ENCODE results near the gene SLC44A1. TPM values are rescaled to one million over a fixed set of nuclear protein-coding genes. Genes with fewer than 3 reads are reported as not detected.

SLC44A1 gene
- polyA plus RNA-seq, 10 donors: 15.2 to 22.2 (median 17.2) TPM

DNA sequence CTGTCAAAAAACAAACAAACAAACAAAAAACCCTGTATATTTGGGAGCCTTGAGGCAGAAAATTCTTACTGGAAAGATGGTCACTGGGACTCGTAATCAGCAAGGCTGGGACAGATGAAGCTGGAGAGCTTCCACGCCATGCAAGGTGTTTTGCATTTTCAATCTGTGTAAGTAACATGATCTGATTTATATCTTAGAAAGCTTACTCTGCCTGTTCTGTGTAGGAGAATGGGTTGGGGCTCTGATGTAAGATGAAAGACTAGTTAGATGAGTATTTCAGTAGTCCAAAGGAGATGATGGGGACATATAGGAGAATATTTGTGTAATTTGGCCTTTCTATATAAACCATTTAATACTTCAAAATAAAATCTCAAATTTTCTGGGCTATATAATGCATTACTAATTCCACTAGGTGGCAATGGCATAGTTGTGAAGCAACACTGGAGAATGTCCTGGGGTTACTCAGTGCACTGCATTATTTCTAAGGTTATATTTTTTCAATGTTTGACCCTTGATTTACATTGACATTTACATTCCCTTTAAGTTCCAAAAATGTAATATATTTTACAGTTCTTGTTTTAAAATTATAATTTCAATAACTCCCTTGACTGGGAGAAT is 181.5 kb downstream of the SLC44A1 start:
- DNase-seq: no peak

DNA sequence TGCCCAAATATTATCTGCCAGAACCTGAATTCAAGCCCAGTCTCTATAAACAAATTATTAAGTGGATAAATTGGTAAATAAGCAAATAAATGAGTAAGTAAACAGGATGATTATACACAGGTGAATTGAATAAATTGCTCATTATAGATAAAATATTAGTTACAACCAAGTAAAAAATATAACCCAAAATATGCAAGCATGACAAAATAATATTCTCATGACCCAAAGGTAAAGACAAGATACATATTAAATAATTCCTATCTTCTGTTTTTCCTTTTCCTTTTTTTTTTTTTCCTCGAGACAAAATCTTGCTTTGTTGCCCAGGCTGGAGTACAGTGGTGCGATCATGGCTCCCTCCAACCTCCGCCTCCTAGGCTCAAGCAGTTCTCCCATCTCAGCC is 182.2 kb downstream of the SLC44A1 start:
- DNase-seq: no peak

DNA sequence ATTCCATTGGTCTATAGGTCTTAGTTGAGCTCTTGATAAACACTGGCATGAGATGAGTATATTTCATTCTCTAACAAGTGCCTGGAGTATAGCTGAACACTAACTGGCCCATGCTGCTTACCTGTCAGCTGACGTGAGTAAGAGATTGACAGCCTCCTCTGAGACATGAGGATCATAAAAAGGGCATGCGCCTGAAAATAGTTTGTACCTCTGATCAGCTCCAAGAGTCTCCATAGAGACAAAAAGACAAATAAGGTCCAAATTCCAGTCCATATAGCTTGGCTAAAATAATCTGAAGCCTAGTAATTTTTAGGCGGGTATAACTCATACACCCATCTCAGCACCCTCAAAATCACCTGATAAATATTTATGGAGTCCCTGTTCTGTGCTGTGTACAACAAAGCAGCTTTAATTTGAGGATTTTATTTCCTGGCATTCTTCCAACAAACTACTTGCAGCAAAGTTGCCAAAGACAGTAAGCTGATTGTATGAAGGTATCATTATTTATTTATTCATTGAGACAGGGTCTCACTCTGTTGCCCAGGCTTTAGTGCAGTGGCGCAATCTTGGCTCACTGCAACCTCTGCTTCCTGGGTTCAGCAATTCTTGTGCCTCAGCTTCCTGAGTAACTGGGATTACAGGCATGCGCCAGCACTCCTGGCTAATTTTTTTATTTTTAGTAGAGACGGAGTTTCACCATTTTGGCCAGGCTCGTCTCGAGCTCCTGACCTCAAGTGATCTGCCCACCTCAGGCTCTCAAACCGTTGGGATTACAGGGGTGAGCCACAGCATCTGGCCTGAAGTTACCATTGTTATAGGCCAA is 187.2 kb downstream of the SLC44A1 start:
- DNase-seq: no peak

DNA sequence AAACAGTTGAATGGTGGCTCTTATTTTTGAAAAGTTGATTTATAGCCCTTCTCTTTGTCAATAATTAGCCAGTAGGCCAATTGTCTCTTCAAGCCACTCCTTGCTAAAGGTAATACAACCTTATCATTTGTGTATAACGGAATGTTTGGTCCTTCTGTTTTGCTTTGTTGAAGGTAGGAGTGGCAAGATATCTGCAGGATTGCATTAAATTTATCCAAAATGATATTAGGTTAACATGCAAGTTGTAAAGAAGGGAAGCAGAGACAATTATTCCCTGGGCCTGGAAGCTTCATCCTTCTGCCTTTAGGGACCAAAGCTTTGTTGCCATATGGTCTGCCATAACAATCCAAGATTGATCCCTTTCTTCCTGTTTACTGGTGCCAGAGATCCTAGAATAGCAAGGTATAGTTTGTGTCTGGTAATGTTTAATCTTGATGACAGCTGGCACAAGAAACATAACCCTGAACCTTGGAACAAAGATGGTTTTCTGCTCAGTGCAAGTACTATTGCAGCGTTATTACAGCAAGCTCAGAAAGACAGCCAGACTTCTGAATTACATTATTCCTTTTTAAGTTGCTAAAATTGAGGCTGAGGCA is 187.9 kb downstream of the SLC44A1 start:
- DNase-seq: no peak

DNA sequence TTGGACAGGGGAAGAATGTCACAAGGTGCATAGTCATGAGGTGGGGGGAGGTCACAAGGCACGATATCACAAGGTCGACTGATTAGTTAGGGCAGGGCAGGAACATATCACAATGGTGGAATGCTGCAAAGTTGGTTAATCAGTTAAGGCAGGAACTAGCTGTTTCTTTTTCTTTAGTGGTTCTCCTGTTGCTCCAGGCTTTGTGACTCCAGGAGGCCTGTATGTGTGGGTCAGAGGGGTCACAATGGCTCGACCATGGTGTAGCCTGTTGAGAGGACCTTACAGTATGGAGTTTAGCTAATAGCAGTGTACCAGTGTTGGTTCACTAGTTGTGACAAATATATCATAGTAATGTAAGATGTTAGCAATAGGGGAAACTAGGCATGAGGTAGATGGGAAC is 191.0 kb downstream of the SLC44A1 start:
- DNase-seq: no peak

DNA sequence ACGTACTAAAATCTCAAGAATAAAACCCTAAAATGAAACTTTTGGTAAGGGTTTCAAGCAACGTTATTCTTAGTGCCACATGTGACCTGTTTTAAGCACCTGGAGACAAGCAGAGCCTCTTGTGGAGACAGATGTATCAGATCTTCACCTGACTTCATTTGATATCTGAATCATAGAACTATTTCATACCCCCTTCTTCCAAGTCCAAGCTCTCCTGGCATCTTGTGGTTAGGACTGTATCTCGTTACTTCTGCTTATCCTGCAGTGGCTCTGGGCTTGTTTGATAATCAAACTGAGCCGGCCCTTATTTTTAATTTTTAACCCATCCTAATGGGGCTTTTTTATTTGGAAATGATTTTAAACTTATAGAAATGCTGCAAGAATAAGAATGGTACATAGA is 192.3 kb downstream of the SLC44A1 start:
- no peak for DNase-seq

DNA sequence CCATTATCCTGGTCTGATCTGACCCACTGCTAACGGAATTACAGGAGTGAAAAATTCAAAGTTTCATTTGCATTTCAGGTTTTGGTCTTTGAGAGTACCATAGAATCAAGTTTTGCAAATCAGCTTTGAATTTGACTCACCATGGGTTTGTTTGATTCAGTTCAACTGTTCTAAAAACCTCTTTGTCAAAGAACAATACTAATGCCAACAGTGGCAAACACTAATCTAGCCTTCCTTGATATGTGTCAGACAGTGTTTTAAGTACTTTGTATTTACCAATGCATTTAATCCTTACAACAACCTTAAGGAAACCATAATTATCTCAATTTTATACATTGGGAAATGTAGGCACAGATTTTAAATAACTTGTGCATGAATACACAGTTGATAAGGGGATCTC is 193.3 kb downstream of the SLC44A1 start:
- no peak for DNase-seq

DNA sequence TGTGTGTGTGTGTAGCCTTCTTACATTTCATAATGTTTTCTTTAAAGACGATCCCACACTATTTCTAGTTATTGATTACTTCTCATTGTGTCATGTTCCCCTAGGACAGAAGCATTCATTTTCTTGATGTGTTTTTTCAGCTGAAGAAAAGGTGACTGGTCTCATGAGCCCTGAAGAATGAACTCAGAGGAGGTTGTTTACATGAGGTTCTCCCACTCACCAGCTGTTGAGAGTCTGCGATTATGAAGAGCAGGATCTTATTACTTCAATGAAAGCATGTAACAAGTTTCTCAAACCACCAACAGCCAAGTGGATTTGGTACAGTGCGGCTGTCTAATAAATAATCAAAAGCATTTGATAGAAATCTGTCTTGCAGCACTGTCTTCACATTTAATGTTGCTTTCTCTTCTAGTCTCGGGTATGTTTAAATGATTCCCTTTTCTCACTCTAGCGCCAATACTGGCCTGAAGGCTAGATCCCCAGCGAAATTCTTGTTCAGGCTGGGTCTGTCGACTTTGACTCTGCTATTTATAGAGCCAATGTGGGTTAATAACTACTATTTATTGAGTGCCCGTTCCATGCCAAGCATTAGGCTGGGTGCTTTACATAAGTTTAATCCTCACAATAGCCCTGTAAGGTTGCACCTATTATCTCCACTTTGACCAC is 193.8 kb downstream of the SLC44A1 start:
- peak in 1 of 3 donors; percentile 38 for DNase-seq

DNA sequence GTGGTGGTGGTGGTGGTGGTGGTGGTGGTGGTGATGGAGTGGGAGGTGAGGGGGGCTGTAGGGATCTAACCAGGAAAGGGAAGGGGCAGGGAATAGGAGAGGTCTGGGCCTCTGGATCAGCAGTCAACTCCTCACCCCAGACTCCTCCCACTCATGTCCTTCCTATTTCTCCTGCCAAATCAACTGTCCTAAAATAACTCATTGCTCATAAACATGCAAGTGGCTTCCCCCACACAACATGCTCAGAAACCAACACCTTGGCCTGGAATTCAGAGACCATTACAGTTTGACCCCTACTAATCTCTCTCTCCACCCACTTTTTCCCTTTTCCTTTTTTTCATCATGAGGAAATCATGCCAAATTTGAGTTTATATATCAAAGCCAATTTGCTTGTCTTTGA is 195.0 kb downstream of the SLC44A1 start:
- peak in 1 of 3 donors; percentile 48 for DNase-seq

DNA sequence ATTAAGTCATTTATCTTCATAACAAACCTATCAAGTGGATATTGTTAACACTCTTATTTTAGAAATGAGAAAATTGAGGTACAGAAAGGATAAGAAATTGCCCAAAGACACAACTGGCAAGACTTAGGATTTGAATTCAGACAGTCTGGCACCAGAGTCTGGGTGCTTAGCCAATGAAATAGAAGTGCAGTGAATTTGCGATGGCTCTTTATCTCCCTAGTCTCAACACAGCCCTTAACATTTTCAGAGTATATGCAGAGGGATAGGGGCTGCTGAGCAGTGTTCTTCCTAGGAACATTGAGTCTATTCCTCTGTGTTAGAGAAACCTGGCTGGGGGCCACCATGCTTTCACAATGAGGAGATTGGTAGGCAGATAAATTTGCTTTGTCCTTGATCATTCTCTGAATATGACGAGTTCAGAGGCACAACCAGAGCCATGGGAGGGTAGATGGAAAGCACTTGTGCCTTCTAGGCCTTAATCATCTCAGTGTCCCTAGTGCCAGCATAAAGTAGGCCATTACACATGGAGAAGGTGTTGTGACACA is 197.2 kb downstream of the SLC44A1 start:
- no peak for DNase-seq

DNA sequence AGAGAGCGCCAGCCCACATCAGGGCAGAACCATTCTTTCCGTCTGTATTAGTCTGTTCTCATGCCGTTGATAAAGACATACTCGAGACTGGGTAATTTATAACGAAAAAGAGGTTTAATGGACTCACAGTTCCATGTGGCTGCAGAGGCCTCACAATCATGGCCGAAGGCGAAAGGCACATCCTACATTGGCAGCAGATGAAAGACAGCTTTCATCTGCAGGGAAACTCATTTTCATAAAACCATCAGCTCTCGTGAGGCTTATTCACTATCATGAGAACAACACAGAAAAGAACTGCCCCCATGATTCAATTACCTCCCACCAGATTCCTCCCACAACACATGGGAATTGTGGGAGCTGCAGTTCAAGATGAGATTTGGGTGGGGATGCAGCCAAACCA is 198.7 kb downstream of the SLC44A1 start:
- DNase-seq: no peak

DNA sequence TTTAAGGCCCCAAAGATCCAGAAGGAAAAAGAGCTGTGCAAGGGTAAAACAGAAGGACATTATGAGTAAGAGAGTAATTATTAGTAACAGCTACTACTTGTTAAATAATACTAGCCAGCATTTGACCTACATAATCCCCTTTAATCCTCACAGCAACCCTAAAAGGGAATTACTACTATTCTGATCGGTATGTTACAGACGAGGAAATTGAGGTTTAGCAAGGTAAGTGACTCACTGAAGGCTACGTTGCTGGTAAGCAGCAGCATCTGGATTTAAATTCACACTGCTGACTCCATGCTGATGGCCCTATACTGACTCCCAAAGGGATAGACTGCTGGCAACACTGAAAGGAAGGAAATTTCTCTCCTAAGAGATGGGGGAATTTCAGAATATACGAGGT is 199.7 kb downstream of the SLC44A1 start:
- peak in 1 of 3 donors; percentile 33 for DNase-seq

DNA sequence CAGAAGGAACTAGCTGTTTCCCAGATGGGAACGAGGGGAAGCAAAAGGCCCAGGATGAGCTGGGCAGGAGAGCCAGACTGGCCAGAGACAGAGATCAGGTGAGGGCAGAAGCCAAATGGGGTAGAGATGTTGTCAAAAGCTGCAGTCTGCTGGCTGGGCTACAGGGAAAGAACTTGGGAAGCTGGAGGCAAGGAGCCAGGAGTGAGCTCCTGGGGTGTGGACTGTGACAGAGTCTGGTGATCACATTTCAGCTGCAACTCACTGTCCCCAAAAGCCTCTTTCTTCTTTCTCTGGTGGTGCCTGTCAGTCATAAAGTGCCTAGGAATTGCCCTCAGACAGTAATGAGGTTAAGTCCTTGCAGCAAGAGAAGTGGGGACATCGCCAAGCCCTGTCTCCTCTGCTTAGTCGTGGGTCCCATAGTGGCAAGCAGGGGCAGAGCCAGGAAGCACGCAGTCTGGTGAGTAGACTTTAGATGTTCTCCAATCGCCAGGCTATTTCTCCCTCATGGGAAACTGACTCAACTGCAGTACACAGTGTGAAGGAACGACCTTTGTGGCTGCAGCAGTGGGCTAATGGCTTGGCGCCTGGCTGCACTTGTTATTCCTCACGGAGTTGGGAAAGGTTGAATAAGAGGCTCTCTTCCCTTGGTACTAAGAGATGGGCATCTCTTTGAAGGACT is 200.9 kb downstream of the SLC44A1 start:
- peak in 2 of 3 donors; percentile 29 to 41 for DNase-seq

DNA sequence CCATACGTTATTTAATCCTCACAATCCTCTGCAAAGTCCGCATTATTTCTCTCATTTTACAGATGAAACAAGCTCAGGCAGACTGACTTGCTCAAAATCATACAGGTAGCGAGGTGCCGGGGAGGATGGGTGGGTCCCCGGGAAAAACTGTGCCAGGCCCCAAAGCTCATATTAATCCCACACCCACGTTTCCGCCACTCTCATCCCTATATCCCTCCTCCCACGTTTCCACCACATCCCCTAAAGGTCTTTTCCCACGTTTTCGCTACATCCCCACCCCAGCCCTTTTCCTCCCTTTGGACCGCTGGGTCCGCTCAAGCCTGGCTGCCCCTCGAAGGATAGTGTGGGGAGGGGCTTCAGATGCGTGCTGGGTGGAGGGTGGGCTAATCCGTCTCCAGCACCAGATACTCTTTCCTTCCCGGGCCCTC is 202.9 kb downstream of the SLC44A1 start:
- no peak for DNase-seq

DNA sequence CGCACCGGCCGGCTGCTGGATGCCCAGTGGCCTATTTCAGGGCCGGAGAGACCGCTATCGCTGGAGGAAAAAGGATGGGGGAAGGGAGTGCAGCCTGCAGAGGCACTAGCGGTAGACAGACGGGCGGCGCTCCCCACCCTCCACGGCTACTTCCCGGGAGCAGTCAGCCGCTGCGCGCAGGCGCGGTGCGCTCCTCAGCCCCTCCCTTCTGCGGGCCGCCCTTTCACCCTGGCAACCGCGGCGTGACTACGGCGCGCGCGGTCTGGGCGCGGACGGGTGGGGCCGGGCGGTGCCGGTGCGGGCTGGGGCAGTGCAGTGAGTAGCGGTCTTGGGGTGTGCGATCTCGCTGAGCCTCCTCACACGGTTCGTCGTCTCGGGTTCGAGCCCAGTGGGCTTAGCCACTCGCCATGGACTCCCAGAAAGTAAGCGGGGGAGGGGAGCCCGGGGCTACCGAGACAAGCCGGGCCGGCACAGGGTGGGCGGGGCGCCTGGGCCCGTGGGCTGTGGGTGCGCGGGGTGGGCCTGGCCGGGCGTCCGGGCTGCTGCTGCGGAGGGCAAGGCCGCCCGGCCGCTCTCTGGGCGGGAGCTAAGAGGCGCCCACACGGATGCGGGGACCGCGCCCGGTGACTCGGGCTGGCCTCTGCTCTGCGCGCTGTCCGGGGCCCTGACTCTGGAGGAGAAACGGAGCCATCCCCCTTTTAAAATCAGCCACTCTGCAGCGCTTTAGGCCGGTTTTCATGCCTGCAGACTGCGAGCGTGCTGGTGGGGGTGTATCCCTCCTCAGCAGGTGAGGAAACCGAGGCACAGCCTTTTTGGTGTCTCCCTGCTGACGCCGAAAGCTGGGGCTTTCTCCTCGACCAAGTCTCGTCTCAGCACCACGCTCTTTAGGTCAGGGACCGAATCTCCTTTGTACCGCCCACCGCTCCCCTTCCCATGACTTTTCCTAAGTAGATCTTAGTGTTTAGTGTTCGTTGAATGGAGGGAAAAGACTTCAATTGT is 203.7 kb downstream of the SLC44A1 start, which contains the start of gene FSD1L:
Gene FSD1L, plus strand, starts transcription at position 221 of the 999 bp plus-strand sequence. Its CDS starts 187 bp downstream, at position 408.
- DNase-seq: peak; percentile 86 to 94 (median 93)

DNA sequence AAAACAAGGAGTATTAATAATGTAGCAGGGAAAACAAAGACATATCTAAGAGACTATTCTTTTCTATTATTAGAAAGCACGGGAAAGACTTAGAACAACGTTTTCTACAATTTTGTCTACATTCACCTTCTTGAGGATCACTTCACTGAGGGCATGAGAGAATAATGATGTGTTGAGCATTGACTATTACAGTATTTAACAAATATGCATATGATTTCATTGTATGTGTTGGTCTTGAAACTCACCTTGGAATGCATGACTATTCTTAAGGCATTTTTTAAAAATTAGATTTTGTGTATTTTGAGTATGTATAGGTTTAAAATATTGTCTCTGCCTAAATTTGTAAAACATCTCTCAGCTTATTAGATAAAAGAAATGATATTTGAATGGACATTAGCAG is 204.6 kb downstream of the SLC44A1 start:
- DNase-seq: no peak

DNA sequence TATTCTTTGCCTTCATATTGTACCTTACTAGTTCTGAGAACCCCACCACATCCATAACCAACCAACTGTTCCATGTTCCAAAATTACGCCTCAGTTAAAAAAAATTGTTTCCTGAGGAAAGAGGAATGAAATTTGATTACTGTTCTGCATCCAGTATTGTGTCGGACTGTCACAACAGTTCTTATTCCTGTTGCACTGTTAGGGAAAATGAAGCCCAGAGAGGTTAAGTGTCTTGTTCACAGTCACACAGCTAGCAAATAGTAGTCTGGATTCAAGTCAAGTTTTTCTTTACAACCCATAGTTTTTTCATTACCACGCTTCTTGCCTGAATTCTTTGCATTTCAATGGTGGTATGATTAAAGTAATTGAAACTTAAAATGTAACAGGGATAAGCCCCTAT is 207.7 kb downstream of the SLC44A1 start:
- DNase-seq: no peak

DNA sequence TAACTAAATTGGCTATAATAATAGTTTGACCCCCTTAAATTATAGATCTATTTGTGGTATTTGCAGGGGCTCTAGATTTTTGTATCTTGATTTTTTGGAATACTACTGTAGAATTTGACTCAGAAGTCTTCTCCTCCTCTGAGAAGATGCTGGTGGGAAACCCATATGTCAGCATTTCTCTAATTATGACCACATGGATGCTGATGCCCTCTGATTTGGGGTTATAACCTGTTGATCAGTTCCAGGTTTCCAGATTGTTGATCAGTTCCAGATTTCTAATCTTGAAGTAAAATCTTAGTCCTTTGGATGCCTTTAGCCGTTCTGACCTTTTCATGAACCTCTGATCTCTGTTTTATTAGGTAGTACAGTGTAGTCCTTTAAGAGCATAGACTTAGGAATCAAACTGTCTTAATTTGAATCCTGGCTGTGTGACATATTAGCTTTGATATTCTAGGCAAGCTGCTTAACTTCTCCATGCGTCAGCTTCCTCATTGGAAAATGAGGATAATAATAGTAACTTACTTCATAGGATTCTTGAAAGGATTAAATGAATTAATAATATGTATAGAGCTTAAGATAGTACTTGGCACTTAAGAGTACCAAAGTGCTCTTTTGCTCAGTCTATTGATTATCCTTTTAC is 211.5 kb downstream of the SLC44A1 start:
- no peak for DNase-seq

DNA sequence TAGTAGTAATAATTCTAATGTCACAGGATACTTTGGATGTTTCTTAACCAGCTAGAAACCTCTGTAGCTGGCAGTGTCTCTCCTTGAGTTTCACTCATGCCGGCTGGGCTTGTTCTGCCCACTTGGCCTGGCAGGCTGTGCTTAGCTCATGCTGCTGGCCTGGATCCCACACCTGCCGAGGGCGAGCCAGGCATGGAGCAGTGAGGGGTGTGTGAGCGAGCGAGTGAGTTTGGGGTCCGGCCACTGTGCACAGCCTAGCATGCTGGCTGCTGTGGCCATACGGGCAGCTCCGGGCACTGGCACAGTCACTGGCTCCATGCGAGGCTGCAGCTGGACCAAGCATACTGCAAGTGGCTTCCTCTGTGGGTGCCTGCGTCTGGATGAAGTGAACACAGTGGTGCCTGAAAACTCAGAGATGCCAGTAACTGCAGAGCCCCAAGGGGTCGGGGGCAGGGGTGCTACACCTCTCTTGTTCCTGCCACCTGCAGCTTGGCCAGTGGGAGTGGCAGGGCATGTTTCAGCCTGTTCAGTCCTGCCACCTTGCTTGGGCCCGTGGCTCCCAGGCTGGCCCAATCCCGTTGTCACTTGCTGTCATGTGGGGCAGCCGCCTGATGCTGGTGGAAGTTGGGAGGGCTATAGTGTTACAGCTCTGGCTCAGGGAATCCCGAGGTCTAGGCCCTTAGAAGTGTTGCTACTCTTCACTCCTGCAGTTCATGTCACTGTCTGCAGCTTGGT is 213.3 kb downstream of the SLC44A1 start:
- no peak for DNase-seq
